Right kidney (tissue), 1 donor: ENCODE measurements around the gene NPPB.

ENCODE experiments used
- DNase-seq: peaks from one replicate; pipeline ENCODE4 v3.0.0-alpha.2; 2016

NPPB gene

GRCh38 chr1:11831945-11832725 lies 26.6 kb downstream of the NPPB start:
- no peak for DNase-seq

- no peak for DNase-seq
Observed at GRCh38 chr1:11828511-11828910, 30.2 kb downstream of the NPPB start.

DNA sequence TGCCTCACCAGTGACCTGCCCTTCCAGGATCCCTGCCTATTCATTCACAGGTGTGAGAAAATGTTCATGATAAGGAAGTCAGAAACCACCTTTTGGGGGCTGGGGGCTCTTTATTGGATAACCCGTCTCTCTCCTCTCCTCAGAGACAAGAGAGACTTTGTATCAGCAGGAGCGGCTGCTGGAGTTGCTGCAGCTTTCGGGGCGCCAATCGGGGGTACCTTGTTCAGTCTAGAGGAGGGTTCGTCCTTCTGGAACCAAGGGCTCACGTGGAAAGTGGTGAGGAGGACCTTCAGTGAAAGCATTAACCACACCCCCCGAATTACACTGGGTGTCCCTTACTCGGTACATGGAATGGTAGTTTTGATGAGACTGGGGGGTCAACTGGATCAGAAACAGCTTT lies 31.8 kb downstream of the NPPB start:
- no peak for DNase-seq

DNA sequence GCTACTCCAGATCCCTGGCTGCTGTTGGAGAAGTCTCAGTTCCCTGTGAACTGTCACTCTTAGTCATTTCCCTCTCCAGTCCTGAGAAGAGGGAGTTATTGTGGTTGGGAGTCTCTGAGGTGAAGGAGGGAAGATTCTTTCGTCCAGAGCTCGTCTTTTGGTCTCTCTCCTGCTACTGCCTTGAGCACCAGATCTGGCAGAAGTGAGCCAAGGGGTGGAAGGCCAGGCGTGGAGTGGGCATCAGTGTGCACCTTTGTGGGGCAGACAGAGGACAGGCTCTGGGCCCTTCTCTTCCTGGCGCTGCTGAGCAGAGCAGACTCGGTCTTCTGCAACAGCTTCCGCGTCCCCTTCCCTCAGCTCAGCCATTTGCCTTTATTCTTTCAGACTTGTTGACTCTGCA lies 33.6 kb downstream of the NPPB start:
- no peak for DNase-seq

DNA sequence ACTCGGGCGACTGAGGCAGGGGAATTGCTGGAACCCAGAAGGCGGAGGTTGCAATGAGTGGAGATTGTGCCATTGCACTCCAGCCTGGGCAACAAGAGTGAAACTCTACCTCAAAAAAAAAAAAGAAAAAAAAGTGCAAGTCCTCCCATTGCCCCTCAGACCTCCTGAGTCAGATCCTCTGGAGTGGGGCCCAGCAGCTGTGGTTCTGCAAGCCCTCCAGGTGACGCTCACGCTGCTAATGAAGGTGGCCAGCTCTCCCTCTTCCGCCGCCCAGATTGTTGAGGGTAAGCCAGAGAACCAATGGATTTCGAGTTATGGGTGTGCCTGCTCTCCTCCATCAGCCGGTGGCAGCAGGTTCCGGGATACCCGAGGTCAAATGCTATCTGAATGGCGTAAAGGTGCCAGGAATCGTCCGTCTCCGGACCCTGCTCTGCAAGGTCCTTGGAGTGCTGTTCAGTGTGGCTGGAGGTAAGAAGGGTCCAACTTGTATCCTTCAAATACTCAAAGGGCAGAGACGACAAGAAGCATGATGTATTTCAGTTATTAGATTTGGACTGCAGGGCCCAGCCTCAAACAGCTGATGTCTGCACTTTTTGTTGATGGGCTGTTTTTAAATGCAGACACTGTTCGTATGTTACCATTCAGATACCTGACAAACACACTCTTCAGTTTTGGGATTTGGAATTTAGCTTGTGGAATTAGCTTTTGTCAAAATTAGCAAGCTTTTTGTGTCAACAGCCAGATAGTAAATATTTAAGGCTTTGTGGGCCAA lies 35.2 kb downstream of the NPPB start:
- DNase-seq, result no peak

- DNase-seq, result no peak
Observed at GRCh38 chr1:11822091-11822490, 36.7 kb downstream of the NPPB start.

DNA sequence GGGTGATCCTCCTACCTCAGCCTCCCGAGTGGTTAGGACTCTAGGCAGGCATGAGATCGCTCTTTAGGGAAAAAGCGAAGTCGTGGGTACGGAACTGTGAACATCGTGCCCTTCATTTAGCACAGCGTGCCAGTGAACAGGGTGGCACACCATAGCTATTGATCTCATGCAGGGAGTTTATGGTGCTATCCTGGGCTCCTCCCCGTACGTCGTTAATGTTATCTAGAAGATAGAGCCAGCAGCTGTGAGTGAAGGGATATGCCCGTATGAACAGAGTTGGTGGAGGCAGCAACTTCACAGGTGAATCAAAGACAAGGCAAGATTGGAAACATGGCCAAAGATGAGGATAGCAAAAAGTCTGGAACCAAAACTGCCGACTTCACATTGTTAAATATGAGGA lies 41.6 kb downstream of the NPPB start:
- no peak for DNase-seq

- no peak for DNase-seq
Observed at GRCh38 chr1:11813021-11813420, 45.7 kb downstream of the NPPB start.
